Tibial nerve (tissue), 4 donors: ENCODE measurements around the gene ARRDC1. TPM values are rescaled to one million over a fixed set of nuclear protein-coding genes. Genes with fewer than 3 reads are reported as not detected.
"Not testable (repeated sequence)": the region's sequence is repeated elsewhere in the genome, so short reads cannot be mapped to it uniquely, and the experiment has no call there.

Experiments
- DNase-seq, 2 donors: peaks; one replicate each; pipeline ENCODE4 v3.0.0-alpha.2; 2019; ENCODE audit warnings: low spot score in 2 of 2
- H3K27ac ChIP-seq, 4 donors: fragments of 200-600 bp; sonication (generic) in 3 of 4; one replicate each; pipeline ENCODE4 v1.5.1; 2017 to 2019; ENCODE audit warnings: mild to moderate bottlenecking in 1 of 4
- H3K27me3 ChIP-seq, 2 donors: fragments of 200-600 bp; sonication (generic) in 1 of 2; one replicate each; pipeline versions ENCODE4 v1.5.1 to v1.6.0; 2017 to 2019
- H3K36me3 ChIP-seq, 3 donors: fragments of 200-600 bp; sonication (generic); one replicate each; pipeline ENCODE4 v1.5.1; 2018 to 2019
- H3K4me1 ChIP-seq, 4 donors: fragments of 200-600 bp; sonication (generic) in 3 of 4; one replicate each; pipeline ENCODE4 v1.5.1; 2017 to 2019
- H3K4me3 ChIP-seq, 4 donors: fragments of 200-600 bp; sonication (generic) in 3 of 4; one replicate each; pipeline ENCODE4 v1.5.1; 2017 to 2019; ENCODE audit warnings: mild to moderate bottlenecking in 1 of 4, moderate library complexity in 1 of 4
- H3K9me3 ChIP-seq, 4 donors: fragments of 200-600 bp; sonication (generic) in 3 of 4; one replicate each; pipeline ENCODE4 v1.5.1; 2017 to 2019
- CTCF ChIP-seq, 5 experiments: fragments of 200-600 bp in 3 of 5; fragments of 450-650 bp in 2 of 5; sonication (generic) in 3 of 5; IDR thresholded peaks; one replicate each; pipeline ENCODE4 v1.5.1; 2016 to 2019; ENCODE audit warnings: antibody characterized with exemption in 5 of 5, mild to moderate bottlenecking in 3 of 5, moderate library complexity in 2 of 5
- EP300 ChIP-seq, 2 donors: sonication (generic); formaldehyde crosslinking; IDR thresholded peaks; one replicate each; pipeline ENCODE4 v1.6.1; 2017; ENCODE audit warnings: antibody characterized with exemption in 2 of 2, mild to moderate bottlenecking in 1 of 2
- POLR2A ChIP-seq, 2 donors: fragments of 450-650 bp; IDR thresholded peaks; one replicate each; pipeline ENCODE4 v1.6.1; 2017; ENCODE audit warnings: antibody characterized with exemption in 2 of 2, mild to moderate bottlenecking in 2 of 2, moderate library complexity in 2 of 2
- WGBS, 2 donors: methylation state at CpG; one replicate each; pipeline ENCODE4 v1.1.5; 2018; 5-methylcytosine and 5-hydroxymethylcytosine counted together
- total RNA-seq, 4 donors: library from RNA; depleted of rRNA; stranded (reverse); fragments of >200 nt; gene quantifications; one replicate each; pipeline ENCODE4 v1.1.0, GENCODE V29; 2016

ARRDC1 gene
- total RNA-seq, 4 donors from 2014 or later: 26.4 to 83.1 (median 50.1) TPM

GRCh38 chr9:137564817-137565411 is 40.6 kb upstream of the ARRDC1 start:
- WGBS, 2 donors: 79 to 91% methylated on average over 8 to 15 of the region's 18 CpGs
- no peaks in the 10 kb centered on the region for H3K9me3 ChIP-seq
- no peak for DNase-seq
- peaks cover 0 to 46% (median 0%) of the 10 kb centered on the region in 3 donors for H3K36me3 ChIP-seq
- H3K27ac ChIP-seq: no peak overlapping the region
- no peak overlapping the region for H3K4me3 ChIP-seq
- TF ChIP-seq EP300 (IDR thresholded peaks at IDR 0.05) (no peak), CTCF (IDR thresholded peaks at IDR 0.05) (no peak), POLR2A (IDR thresholded peaks at IDR 0.05) (no peak)
- no peaks in the 10 kb centered on the region for H3K4me1 ChIP-seq
- no peaks in the 10 kb centered on the region for H3K27me3 ChIP-seq

GRCh38 chr9:137568445-137568844 is 37.0 kb upstream of the ARRDC1 start:
- DNase-seq, H3K27ac ChIP-seq, H3K9me3 ChIP-seq, H3K27me3 ChIP-seq, H3K4me1 ChIP-seq, H3K4me3 ChIP-seq: not testable (repeated sequence)
- 85 to 87% methylated on average over 5 of the region's 5 CpGs for WGBS, 2 donors
- peaks cover 0 to 48% (median 9%) of the 10 kb centered on the region in 3 donors for H3K36me3 ChIP-seq

GRCh38 chr9:137569609-137570203 is 35.8 kb upstream of the ARRDC1 start:
- Histone ChIP-seq H3K4me3 (no peak overlapping the region), H3K27ac (no peak overlapping the region), H3K27me3 (no peaks in the 10 kb centered on the region), H3K36me3 (peaks cover 0 to 48% (median 14%) of the 10 kb centered on the region in 3 donors), H3K4me1 (no peaks in the 10 kb centered on the region), H3K9me3 (no peaks in the 10 kb centered on the region)
- DNase-seq: no peak
- no peak for TF ChIP-seq POLR2A (IDR thresholded peaks at IDR 0.05)
- no peak for TF ChIP-seq CTCF (IDR thresholded peaks at IDR 0.05)
- 96% methylated on average over 5 of the region's 5 CpGs for WGBS, 2 donors

GRCh38 chr9:137570566-137570965 is 34.9 kb upstream of the ARRDC1 start:
- no peak for DNase-seq
- H3K27me3 ChIP-seq: no peaks in the 10 kb centered on the region
- H3K4me1 ChIP-seq: peaks cover 0 to 7% (median 0%) of the 10 kb centered on the region in 4 donors
- TF ChIP-seq EP300 (IDR thresholded peaks at IDR 0.05) (no peak), POLR2A (IDR thresholded peaks at IDR 0.05) (no peak), CTCF (IDR thresholded peaks at IDR 0.05) (no peak)
- no peak overlapping the region for H3K4me3 ChIP-seq
- H3K36me3 ChIP-seq: peaks cover 0 to 52% (median 15%) of the 10 kb centered on the region in 3 donors
- WGBS, 2 donors: 99% methylated on average over 3 of the region's 3 CpGs
- no peak overlapping the region for H3K27ac ChIP-seq
- H3K9me3 ChIP-seq: no peaks in the 10 kb centered on the region

GRCh38 chr9:137574192-137574591 is 31.3 kb upstream of the ARRDC1 start:
- Histone ChIP-seq H3K27ac (no peak overlapping the region), H3K4me3 (no peak overlapping the region), H3K9me3 (no peaks in the 10 kb centered on the region), H3K36me3 (peaks cover 0 to 64% (median 15%) of the 10 kb centered on the region in 3 donors), H3K4me1 (peaks cover 0 to 33% (median 11%) of the 10 kb centered on the region in 4 donors), H3K27me3 (no peaks in the 10 kb centered on the region)
- DNase-seq: no peak
- WGBS, 2 donors: 88 to 91% methylated on average over 10 of the region's 10 CpGs
- TF ChIP-seq CTCF (IDR thresholded peaks at IDR 0.05) (no peak), POLR2A (IDR thresholded peaks at IDR 0.05) (no peak), EP300 (IDR thresholded peaks at IDR 0.05) (no peak)
